K562 (cell line): ENCODE data around the gene SH3D21. TPM values are rescaled to one million over a fixed set of nuclear protein-coding genes. Genes with fewer than 3 reads are reported as not detected.

Experiments
- ATAC-seq: fragments of 200-7000 bp; cut with Tn5 transposase; 3 replicates; pipeline ENCODE4 v1.9.1; 2020; ENCODE audit warnings: moderate library complexity
- BruUV-seq: library from RNA; stranded (reverse); fragments of 400-500 nt; replicated peaks from 2 replicates; lab custom pipeline; 2021; lab: Mats Ljungman, UMichigan
- CTCF ChIA-PET: fragments of 300-600 bp; formaldehyde crosslinking; extraction: SDS; loops from one replicate; lab custom pipeline; 2021; ENCODE audit warnings: low intra/inter-chr PET ratio; lab: Yijun Ruan, JAX
- POLR2A ChIA-PET: fragments of 300-600, 350-650 bp; sonication (Branson Sonifier 250); formaldehyde crosslinking; extraction: SDS; loops from one replicate; lab custom pipeline; 2021; ENCODE audit warnings: antibody characterized with exemption, inconsistent platforms; lab: Yijun Ruan, JAX
- DNase-seq, 4 experiments: peaks; one replicate each; pipeline versions ENCODE4 v3.0.0 to v3.0.0-alpha.2; 2011 to 2018; ENCODE audit warnings: low spot score in 3 of 4, mixed read lengths in 3 of 4; ENCODE audit errors: extremely low read depth in 1 of 4
- FAIRE-seq: peaks from 2 replicates; lab custom pipeline; 2011; peaks lifted over from hg19 to GRCh38; lab: Jason Lieb, UNC
- H2AFZ ChIP-seq: 2 replicates; pipeline ENCODE4 v1.6.0; 2011; ENCODE audit warnings: low read depth, low read length, control low read depth, inconsistent platforms
- H3K27ac ChIP-seq: fragments of 200-600 bp; 3 replicates; pipeline ENCODE4 v1.8.0; 2011; ENCODE audit warnings: low read depth, mild to moderate bottlenecking, control low read depth, inconsistent platforms, low read length, moderate library complexity, mixed read lengths; ENCODE audit errors: extremely low read depth
- H3K27me3 ChIP-seq, 2 experiments: fragments of 300-600 bp in 1 of 2; 2 replicates in 1 of 2; 3 replicates in 1 of 2; pipeline versions ENCODE4 v1.6.0 to v1.8.0; 2011; ENCODE audit warnings: inconsistent platforms in 2 of 2, low read length in 2 of 2, mild to moderate bottlenecking in 1 of 2, mixed read lengths in 1 of 2, moderate library complexity in 1 of 2; ENCODE audit not compliant: control insufficient read depth in 2 of 2, insufficient read depth in 2 of 2
- H3K36me3 ChIP-seq: fragments of 300-600 bp; 3 replicates; pipeline ENCODE4 v1.8.0; 2011; ENCODE audit warnings: mild to moderate bottlenecking, low read length, inconsistent platforms; ENCODE audit not compliant: control insufficient read depth, insufficient read depth
- H3K4me1 ChIP-seq, 2 experiments: fragments of 200-600 bp in 1 of 2; replicated peaks in 1 of 2; 2 replicates in 1 of 2; 3 replicates in 1 of 2; pipeline versions ENCODE4 v1.5.1 to v1.8.0; 2011; ENCODE audit warnings: inconsistent platforms in 2 of 2, low read length in 2 of 2, mild to moderate bottlenecking in 1 of 2, mixed read lengths in 1 of 2, moderate library complexity in 1 of 2; ENCODE audit not compliant: control insufficient read depth in 2 of 2, insufficient read depth in 2 of 2
- H3K4me2 ChIP-seq: 2 replicates; pipeline ENCODE4 v1.6.1; 2011; ENCODE audit warnings: low read length, control low read depth, inconsistent platforms, mixed read lengths; ENCODE audit not compliant: insufficient read depth
- H3K4me3 ChIP-seq: fragments of 200-600 bp; sonication (generic), shearing (Covaris generic); 2 replicates; pipeline ENCODE4 v1.5.1; 2016; ENCODE audit warnings: control low read depth, inconsistent platforms
- H3K79me2 ChIP-seq: fragments of 200-600 bp; 3 replicates; pipeline ENCODE4 v1.8.0; 2011; ENCODE audit warnings: low read length, inconsistent platforms; ENCODE audit not compliant: control insufficient read depth, insufficient read depth
- H3K9ac ChIP-seq, 2 experiments: 2 replicates each; pipeline versions ENCODE4 v1.6.0 to v1.6.1; 2011; ENCODE audit warnings: low read depth in 2 of 2, low read length in 2 of 2, control low read depth in 1 of 2, inconsistent platforms in 1 of 2, mild to moderate bottlenecking in 1 of 2, mixed read lengths in 1 of 2; ENCODE audit not compliant: insufficient read depth in 1 of 2
- H3K9me1 ChIP-seq: one replicate; pipeline ENCODE4 v1.6.0; 2011; ENCODE audit warnings: inconsistent platforms, mild to moderate bottlenecking, low read length, moderate library complexity; ENCODE audit not compliant: control insufficient read depth, insufficient read depth
- H3K9me3 ChIP-seq: replicated peaks from 2 replicates; pipeline ENCODE4 v1.5.1; 2011; ENCODE audit warnings: low read depth, low read length, inconsistent platforms; ENCODE audit not compliant: control insufficient read depth, insufficient read depth
- H4K20me1 ChIP-seq: replicated peaks from 2 replicates; pipeline ENCODE4 v1.6.1; 2011; ENCODE audit warnings: low read length, inconsistent platforms, mixed read lengths; ENCODE audit not compliant: control insufficient read depth, insufficient read depth
- MTA2 ChIP-seq: fragments of 450-650 bp; IDR thresholded peaks from 2 replicates; pipeline ENCODE4 v1.6.1; 2016; ENCODE audit warnings: low read depth
- WGBS: fragments of 100-300 bp; shearing (Covaris generic); methylation state at CpG from one replicate; pipeline ENCODE4 v1.1.6; 2016; ENCODE audit warnings: low coverage, mixed read lengths; ENCODE audit not compliant: insufficient coverage; ENCODE audit errors: missing lambda C conversion rate; 5-methylcytosine and 5-hydroxymethylcytosine counted together
- in situ Hi-C: fragments of 300-500 bp; cut with MboI; formaldehyde crosslinking; loops from 4 replicates; pipeline ENCODE4 v1.15.0; 2018; ENCODE audit warnings: inconsistent platforms, mixed read lengths
- intact Hi-C: fragments of 100-400 bp; cut with micrococcal nuclease; formaldehyde crosslinking; loops from 2 replicates; pipeline ENCODE4 v1.14.2; 2022
- polyA plus RNA-seq, 8 experiments: library from polyadenylated mRNA; depleted of rRNA in 4 of 8; stranded (reverse) in 5 of 8; unstranded in 3 of 8; fragments of >200 nt; fragmentation: Nextera tagmentation in 2 of 8; fragmentation: Illumina TruSeq in 1 of 8; extraction: Ambion mirVana in 2 of 8; extraction: Trizol in 1 of 8; gene quantifications; 2 replicates each; pipeline versions ENCODE4 v1.2.1 to v1.2.3, GENCODE V29; 2011 to 2014; ENCODE audit warnings: inconsistent platforms in 1 of 8, missing spikeins in 1 of 8
- total RNA-seq, 7 experiments: library from RNA; depleted of rRNA in 6 of 7; stranded (reverse); fragments of >200 nt in 6 of 7; fragmentation: Illumina TruSeq in 2 of 7; extraction: Trizol in 2 of 7; gene quantifications; 2 replicates each; pipeline versions ENCODE4 v1.2.1 to v1.2.3, GENCODE V29; 2011 to 2021; ENCODE audit warnings: low replicate concordance in 1 of 7
- TF ChIP-seq, protein P1 (sequence below): fragments of 450-650 bp; IDR thresholded peaks from 2 replicates; pipeline ENCODE4 v1.6.1; 2016; ENCODE audit warnings: low read depth, mild to moderate bottlenecking, moderate library complexity
- TF ChIP-seq, protein P2 (sequence below): fragments of 450-650 bp; IDR thresholded peaks from 2 replicates; pipeline ENCODE4 v1.6.1; 2018; ENCODE audit not compliant: partially characterized antibody

SH3D21 gene
- total and polyA plus RNA-seq, 9 of the 15 experiments (the other 6 are each of a cell fraction or from before 2014, with no cell fraction given), result 0.01 to 4.7 (median 1.8) TPM

DNA sequence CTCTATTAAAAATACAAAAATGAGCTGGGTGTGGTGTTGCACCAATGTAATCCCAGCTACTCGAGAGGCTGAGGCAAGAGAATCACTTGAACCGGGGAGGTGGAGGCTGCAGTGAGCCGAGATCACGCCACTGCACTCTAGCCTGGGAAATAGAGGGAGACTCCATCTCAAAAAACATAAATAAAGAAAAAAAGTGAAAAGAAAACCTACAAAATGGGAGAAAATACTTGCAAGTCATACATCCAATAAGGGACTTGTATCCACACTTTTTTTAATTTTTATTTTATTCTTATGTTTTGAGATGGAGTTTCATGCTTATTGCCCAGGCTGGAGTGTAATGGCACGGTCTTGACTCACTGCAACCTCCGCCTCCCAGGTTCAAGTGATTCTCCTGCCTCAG, 29.5 kb upstream of the SH3D21 start:
- Histone ChIP-seq H3K27ac (no peak overlapping the region), H3K9me1 (no peaks in the 10 kb centered on the region), H3K4me2 (no peak overlapping the region), H2AFZ (no peak overlapping the region), H3K9ac (no peak overlapping the region), H3K4me1 (peaks cover 13 to 19% of the 10 kb centered on the region in 2 experiments), H3K79me2 (peaks cover 68% of the 10 kb centered on the region), H3K9me3 (no peaks in the 10 kb centered on the region), H4K20me1 (peaks cover 9% of the 10 kb centered on the region), H3K27me3 (no peaks in the 10 kb centered on the region), H3K4me3 (no peak overlapping the region), H3K36me3 (peaks cover 56% of the 10 kb centered on the region)
- ChIA-PET POLR2A (interaction anchor here (0.6 kb wide), 1 partner anchor 56 kb away, joined by 4 read pairs; no protein-coding TSS in a partner anchor), CTCF (no interaction called here)
- no peak for FAIRE-seq
- TF ChIP-seq, protein P1, sequence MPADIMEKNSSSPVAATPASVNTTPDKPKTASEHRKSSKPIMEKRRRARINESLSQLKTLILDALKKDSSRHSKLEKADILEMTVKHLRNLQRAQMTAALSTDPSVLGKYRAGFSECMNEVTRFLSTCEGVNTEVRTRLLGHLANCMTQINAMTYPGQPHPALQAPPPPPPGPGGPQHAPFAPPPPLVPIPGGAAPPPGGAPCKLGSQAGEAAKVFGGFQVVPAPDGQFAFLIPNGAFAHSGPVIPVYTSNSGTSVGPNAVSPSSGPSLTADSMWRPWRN, result no peak
- TF ChIP-seq, protein P2, sequence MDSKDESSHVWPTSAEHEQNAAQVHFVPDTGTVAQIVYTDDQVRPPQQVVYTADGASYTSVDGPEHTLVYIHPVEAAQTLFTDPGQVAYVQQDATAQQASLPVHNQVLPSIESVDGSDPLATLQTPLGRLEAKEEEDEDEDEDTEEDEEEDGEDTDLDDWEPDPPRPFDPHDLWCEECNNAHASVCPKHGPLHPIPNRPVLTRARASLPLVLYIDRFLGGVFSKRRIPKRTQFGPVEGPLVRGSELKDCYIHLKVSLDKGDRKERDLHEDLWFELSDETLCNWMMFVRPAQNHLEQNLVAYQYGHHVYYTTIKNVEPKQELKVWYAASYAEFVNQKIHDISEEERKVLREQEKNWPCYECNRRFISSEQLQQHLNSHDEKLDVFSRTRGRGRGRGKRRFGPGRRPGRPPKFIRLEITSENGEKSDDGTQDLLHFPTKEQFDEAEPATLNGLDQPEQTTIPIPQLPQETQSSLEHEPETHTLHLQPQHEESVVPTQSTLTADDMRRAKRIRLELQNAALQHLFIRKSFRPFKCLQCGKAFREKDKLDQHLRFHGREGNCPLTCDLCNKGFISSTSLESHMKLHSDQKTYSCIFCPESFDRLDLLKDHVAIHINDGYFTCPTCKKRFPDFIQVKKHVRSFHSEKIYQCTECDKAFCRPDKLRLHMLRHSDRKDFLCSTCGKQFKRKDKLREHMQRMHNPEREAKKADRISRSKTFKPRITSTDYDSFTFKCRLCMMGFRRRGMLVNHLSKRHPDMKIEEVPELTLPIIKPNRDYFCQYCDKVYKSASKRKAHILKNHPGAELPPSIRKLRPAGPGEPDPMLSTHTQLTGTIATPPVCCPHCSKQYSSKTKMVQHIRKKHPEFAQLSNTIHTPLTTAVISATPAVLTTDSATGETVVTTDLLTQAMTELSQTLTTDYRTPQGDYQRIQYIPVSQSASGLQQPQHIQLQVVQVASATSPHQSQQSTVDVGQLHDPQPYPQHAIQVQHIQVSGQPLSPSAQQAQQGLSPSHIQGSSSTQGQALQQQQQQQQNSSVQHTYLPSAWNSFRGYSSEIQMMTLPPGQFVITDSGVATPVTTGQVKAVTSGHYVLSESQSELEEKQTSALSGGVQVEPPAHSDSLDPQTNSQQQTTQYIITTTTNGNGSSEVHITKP, result peak; percentile 66
- no peak for TF ChIP-seq MTA2
- no peak for DNase-seq
- WGBS, result 90% methylated on average over 6 of the region's 6 CpGs
- in situ Hi-C loops, result no loop called here
- intact Hi-C loops, result no loop called here
- no TSS peak for BruUV-seq
- ATAC-seq, result no peak
